GM10248 (cell line): ENCODE measurements around the gene PSORS1C1.

Experiments
- CTCF ChIA-PET: fragments of 300-600 bp; sonication (Branson Sonifier 250); formaldehyde crosslinking; extraction: SDS; loops from one replicate; lab custom pipeline; 2021; ENCODE audit warnings: antibody characterized with exemption; lab: Yijun Ruan, JAX
- POLR2A ChIA-PET: fragments of 350-650 bp; sonication (Branson Sonifier 250); formaldehyde crosslinking; extraction: SDS; loops from one replicate; lab custom pipeline; 2020; ENCODE audit warnings: antibody characterized with exemption; lab: Yijun Ruan, JAX
- DNase-seq: peaks from one replicate; pipeline ENCODE4 v3.0.0; 2012; ENCODE audit errors: extremely low spot score
- TF ChIP-seq, protein P1 (sequence below): IDR thresholded peaks from 2 replicates; pipeline ENCODE4 v1.5.1; 2012; ENCODE audit warnings: mild to moderate bottlenecking, low read depth; ENCODE audit errors: extremely low read depth, missing control alignments, control extremely low read depth

Gene PSORS1C1

DNA sequence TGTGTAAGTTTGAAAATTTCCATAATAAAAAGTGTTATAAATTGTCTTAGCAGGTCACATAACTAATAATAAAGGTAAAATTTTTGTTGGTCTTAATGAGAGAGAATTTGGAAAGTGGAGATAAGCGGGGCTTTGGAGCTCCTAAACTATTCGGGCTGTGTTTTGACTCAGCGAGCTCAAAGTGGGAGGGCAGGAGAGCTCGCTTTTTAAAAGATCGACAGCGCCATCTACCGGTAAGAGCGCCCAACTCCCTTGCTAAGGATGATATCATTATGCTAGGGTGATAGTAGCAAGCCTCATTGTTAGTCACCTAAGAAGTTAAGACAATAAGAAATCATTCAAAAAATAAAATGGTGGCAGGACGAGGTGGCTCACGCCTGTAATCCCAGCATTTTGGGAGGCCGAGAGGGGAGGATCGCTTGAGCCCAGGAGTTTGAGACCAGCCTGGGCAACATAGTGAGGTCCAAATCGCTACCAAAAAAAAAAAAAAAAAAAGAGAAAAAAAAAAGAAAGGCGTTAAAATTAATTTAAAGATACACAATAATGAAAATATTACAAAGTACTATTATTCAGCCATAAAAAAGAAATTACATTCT lies 27.0 kb upstream of the PSORS1C1 start:
- TF ChIP-seq, protein P1, sequence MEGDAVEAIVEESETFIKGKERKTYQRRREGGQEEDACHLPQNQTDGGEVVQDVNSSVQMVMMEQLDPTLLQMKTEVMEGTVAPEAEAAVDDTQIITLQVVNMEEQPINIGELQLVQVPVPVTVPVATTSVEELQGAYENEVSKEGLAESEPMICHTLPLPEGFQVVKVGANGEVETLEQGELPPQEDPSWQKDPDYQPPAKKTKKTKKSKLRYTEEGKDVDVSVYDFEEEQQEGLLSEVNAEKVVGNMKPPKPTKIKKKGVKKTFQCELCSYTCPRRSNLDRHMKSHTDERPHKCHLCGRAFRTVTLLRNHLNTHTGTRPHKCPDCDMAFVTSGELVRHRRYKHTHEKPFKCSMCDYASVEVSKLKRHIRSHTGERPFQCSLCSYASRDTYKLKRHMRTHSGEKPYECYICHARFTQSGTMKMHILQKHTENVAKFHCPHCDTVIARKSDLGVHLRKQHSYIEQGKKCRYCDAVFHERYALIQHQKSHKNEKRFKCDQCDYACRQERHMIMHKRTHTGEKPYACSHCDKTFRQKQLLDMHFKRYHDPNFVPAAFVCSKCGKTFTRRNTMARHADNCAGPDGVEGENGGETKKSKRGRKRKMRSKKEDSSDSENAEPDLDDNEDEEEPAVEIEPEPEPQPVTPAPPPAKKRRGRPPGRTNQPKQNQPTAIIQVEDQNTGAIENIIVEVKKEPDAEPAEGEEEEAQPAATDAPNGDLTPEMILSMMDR = peak; percentile 83
- ChIA-PET CTCF (interaction anchor here (0.6 to 3.9 kb wide), 106 partner anchors 9 to 676 kb away, joined by 3 to 66 read pairs (median 4); partner anchors contain the start of genes DDR1, GTF2H4, IER3 and MUCL3), POLR2A (no interaction called here)
- peak; percentile 86 for DNase-seq

DNA sequence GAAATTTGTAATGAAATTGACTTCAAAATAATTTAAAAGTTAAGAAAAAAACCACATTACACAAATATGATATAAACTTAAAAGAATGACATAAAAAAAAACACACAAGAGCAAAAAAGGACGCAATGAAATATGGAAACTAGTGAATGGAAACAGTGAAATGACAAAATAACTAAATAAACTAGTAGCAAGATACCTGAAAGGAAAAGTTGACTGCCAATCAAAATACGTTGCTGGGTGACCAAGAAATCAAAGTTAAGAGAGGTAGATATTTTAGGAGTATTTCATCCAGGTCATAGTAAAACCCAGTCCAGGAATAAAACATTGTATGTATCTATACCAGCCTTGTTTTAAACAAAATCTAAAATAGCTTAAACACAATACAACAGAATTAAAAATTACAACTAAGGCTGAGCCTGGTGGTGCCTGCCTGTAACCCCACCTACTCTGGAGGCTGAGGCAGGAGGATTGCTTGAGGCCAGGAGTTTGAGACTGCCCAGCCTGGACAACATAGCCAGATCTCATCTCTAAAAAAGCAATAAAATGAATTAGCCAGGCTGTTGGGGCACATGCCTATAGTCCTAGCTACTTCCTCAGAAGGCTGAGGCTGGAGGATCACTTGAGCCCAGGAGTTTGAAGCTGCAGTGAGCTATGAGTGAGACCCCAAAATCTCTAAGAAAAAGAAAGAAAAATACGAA lies 24.2 kb upstream of the PSORS1C1 start:
- CTCF ChIA-PET = interaction anchor here (0.7 to 4.3 kb wide), 8 partner anchors 8 to 269 kb away, joined by 3 to 25 read pairs (median 8); no protein-coding TSS in a partner anchor
- no peak for DNase-seq
- POLR2A ChIA-PET = no interaction called here
- TF ChIP-seq, protein P1 = no peak

DNA sequence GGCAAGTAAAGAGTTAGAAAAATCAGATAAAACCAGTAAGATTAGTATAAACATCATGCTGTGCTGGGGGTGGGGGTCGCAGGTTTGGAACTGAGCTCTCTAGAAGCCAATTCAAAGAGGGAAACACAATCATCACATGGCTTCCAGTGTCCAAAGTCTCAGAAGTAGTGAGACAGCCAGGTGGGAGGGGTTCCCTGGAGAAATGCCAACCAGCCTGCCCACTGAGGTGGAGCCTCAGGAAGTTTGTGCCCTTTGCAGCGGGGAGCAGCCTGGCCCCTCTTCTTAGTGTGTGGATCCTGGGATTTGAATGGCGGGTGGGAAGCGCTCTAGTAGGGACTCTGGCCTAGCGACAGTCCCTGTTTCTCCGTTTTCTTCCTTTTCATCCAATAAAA lies 23.6 kb upstream of the PSORS1C1 start:
- TF ChIP-seq, protein P1 = no peak
- POLR2A ChIA-PET = no interaction called here
- CTCF ChIA-PET = interaction anchor here (1.1 to 4.3 kb wide), 7 partner anchors 8 to 270 kb away, joined by 5 to 25 read pairs (median 8); no protein-coding TSS in a partner anchor
- no peak for DNase-seq

DNA sequence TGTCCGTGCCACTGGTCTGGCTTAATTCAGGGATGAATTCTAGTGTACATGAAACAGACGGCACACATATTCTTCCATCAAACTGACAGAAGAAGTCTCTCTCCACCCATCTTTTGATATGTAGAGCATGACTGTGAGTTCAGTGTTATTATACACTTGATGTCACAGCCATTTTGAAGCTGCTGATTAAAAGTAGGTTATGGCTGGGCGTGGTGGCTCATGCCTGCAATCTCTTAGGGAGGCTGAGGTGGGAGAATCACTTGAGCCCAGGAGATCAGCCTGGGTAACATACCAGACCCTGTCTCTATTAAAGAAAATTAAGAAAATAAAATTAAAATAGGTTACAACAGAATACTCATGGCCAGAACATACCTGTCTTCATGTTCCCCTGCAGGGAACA lies 22.9 kb upstream of the PSORS1C1 start:
- no peak for DNase-seq
- ChIA-PET CTCF (interaction anchor here (1.5 to 4.3 kb wide), 5 partner anchors 9 to 263 kb away, joined by 5 to 25 read pairs (median 12); no protein-coding TSS in a partner anchor), POLR2A (no interaction called here)
- TF ChIP-seq, protein P1 = no peak

DNA sequence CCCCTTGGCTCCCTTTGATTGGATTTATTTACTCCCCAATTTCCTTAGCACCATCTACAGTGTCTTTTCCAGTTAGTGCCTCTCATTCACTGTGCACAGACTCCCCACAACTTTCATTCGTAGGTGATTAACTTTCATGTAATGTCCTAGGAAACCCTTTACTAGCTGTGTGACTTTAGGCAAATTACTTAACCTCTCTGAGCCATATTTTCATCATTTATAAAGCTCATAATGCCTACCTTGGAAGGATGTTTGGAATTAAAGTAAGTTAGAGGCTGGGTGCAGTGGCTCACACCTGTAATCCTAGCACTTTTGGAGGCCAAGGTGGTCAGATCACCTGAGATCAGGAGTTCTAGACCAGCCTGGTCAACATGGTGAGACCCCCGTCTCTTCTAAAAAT lies 22.4 kb upstream of the PSORS1C1 start:
- DNase-seq = no peak
- POLR2A ChIA-PET = no interaction called here
- CTCF ChIA-PET = interaction anchor here (1.5 to 4.3 kb wide), 5 partner anchors 8 to 263 kb away, joined by 5 to 25 read pairs (median 12); no protein-coding TSS in a partner anchor
- TF ChIP-seq, protein P1 = no peak

DNA sequence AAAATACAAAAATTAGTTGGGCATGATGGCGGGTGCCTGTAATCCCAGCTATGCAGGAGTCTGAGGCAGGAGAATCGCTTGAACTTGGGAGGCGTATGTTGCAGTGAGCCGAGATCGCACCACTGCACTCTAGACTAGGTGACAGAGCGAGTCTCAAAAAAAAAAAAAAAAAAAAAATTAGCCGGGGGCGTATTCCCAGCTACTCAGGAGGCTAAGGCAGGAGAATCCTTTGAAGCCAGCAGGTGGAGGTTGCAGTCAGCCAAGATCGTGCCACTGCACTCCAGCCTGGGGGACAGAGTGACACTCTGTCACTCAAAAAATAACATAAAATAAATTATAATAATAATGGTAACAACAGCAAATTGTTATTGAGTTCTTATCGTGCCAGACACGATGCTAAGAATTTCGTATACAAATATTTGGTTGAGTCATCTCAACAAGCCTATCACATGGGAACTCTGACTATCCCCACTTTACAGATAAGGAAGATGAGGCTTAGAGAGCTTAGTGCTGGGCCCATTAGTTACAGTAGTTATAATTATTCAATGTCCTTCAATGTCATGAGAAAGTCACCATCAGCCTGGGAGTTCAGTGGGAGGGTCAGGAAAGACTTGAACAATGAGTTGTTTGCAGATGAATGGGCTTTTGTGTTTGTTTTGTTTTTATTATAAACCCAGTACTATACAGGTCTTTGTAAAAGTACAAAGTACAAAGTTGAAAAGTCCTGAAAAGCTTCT lies 21.7 kb upstream of the PSORS1C1 start:
- ChIA-PET POLR2A (interaction anchor here (0.7 kb wide), 1 partner anchor 402 kb away, joined by 10 read pairs; the partner anchor contains the start of gene NRM), CTCF (interaction anchor here (0.9 to 4.3 kb wide), 9 partner anchors 9 to 177 kb away, joined by 3 to 25 read pairs (median 9); partner anchors contain the start of gene MUCL3)
- no peak for DNase-seq
- TF ChIP-seq, protein P1 = no peak
